ENCODE results near the gene MAZ. TPM values are rescaled to one million over a fixed set of nuclear protein-coding genes. Genes with fewer than 3 reads are reported as not detected.
"Not testable (repeated sequence)": the region's sequence is repeated elsewhere in the genome, so short reads cannot be mapped to it uniquely, and the experiment has no call there.

MAZ gene
- total and polyA plus RNA-seq, 2 experiments from 2014 or later: 76.8 to 215 TPM

- H3K4me2 ChIP-seq (ENCODE audit: unreplicated experiment): no peak overlapping the region
- no peaks in the 10 kb centered on the region for H3K36me3 ChIP-seq (ENCODE audit: low read depth)
- no peaks in the 10 kb centered on the region for H3K4me1 ChIP-seq (ENCODE audit: insufficient read depth)
- no peaks in the 10 kb centered on the region for H3F3A ChIP-seq (ENCODE audit: insufficient read depth)
- H3K9me2 ChIP-seq (ENCODE audit: insufficient read depth): no peaks in the 10 kb centered on the region
- DNase-seq: no peak
- WGBS, 2 experiments (ENCODE audit: low coverage in 1 of 2, low lambda C conversion rate in 2 of 2, missing lambda C conversion rate in 2 of 2): 43 to 44% methylated on average over 7 of the region's 7 CpGs
- no peaks in the 10 kb centered on the region for H3K79me2 ChIP-seq (ENCODE audit: insufficient read depth)
- H3K4me3 ChIP-seq: no peak overlapping the region
- no peak overlapping the region for H2AFZ ChIP-seq
- TF ChIP-seq EZH2 (IDR thresholded peaks at IDR 0.05; ENCODE audit: insufficient read depth, poor library complexity, severe bottlenecking) (no peak), EZH2phosphoT487 (IDR thresholded peaks at IDR 0.05; ENCODE audit: insufficient read depth, low read depth) (no peak)
- H3K27me3 ChIP-seq (replicated peaks; ENCODE audit: insufficient read depth): no peaks in the 10 kb centered on the region
- H3K9ac ChIP-seq: no peak overlapping the region
- H3K27ac ChIP-seq: no peak overlapping the region
- in situ Hi-C loops (cut with MboI): no loop called here
- H3K9me3 ChIP-seq (ENCODE audit: low read depth): no peaks in the 10 kb centered on the region
- H4K20me1 ChIP-seq (ENCODE audit: insufficient read depth): no peaks in the 10 kb centered on the region
These were observed 35.9 kb upstream of the MAZ start for GRCh38 chr16:29770250-29770929.

GRCh38 chr16:29772330-29772729 lies 34.0 kb upstream of the MAZ start:
- in situ Hi-C loops (cut with MboI): not testable (repeated sequence)

GRCh38 chr16:29774730-29775129 lies 31.6 kb upstream of the MAZ start:
- Histone ChIP-seq H3K27ac (no peak overlapping the region), H3K79me2 (ENCODE audit: insufficient read depth) (no peaks in the 10 kb centered on the region), H3K9ac (no peak overlapping the region), H3K9me2 (ENCODE audit: insufficient read depth) (no peaks in the 10 kb centered on the region), H3F3A (ENCODE audit: insufficient read depth) (no peaks in the 10 kb centered on the region), H3K27me3 (replicated peaks; ENCODE audit: insufficient read depth) (peaks cover 3% of the 10 kb centered on the region; the same call in 1 of the 2 replicates), H3K9me3 (ENCODE audit: low read depth) (no peaks in the 10 kb centered on the region), H2AFZ (no peak overlapping the region), H3K4me1 (ENCODE audit: insufficient read depth) (no peaks in the 10 kb centered on the region), H4K20me1 (ENCODE audit: insufficient read depth) (no peaks in the 10 kb centered on the region), H3K4me2 (ENCODE audit: unreplicated experiment) (no peak overlapping the region), H3K4me3 (no peak overlapping the region), H3K36me3 (ENCODE audit: low read depth) (no peaks in the 10 kb centered on the region)
- TF ChIP-seq EZH2 (IDR thresholded peaks at IDR 0.05; ENCODE audit: insufficient read depth, poor library complexity, severe bottlenecking): no peak
- TF ChIP-seq EZH2phosphoT487 (IDR thresholded peaks at IDR 0.05; ENCODE audit: insufficient read depth, low read depth): no peak
- in situ Hi-C loops (cut with MboI): no loop called here
- 65 to 68% methylated on average over 5 of the region's 5 CpGs for WGBS, 2 experiments (ENCODE audit: low coverage in 1 of 2, low lambda C conversion rate in 2 of 2, missing lambda C conversion rate in 2 of 2)
- DNase-seq: no peak

More at GRCh38 chr16:29772330-29772729, 34.0 kb upstream of the MAZ start:
- not testable (repeated sequence) for H3K9me3 ChIP-seq (ENCODE audit: low read depth); H3K4me2 ChIP-seq (ENCODE audit: unreplicated experiment); H3K4me1 ChIP-seq (ENCODE audit: insufficient read depth); H3F3A ChIP-seq (ENCODE audit: insufficient read depth); H4K20me1 ChIP-seq (ENCODE audit: insufficient read depth); H2AFZ ChIP-seq; H3K4me3 ChIP-seq; H3K79me2 ChIP-seq (ENCODE audit: insufficient read depth); H3K36me3 ChIP-seq (ENCODE audit: low read depth); H3K27me3 ChIP-seq (replicated peaks; ENCODE audit: insufficient read depth); DNase-seq; H3K9ac ChIP-seq; H3K27ac ChIP-seq; H3K9me2 ChIP-seq (ENCODE audit: insufficient read depth)
- WGBS, 2 experiments (ENCODE audit: low coverage in 1 of 2, low lambda C conversion rate in 2 of 2, missing lambda C conversion rate in 2 of 2): 71 to 73% methylated on average over 7 of the region's 7 CpGs

- Histone ChIP-seq H3K4me2 (ENCODE audit: unreplicated experiment) (no peak overlapping the region), H3K27ac (no peak overlapping the region), H3K36me3 (ENCODE audit: low read depth) (no peaks in the 10 kb centered on the region), H3K9ac (no peak overlapping the region), H3K79me2 (ENCODE audit: insufficient read depth) (no peaks in the 10 kb centered on the region), H3K27me3 (replicated peaks; ENCODE audit: insufficient read depth) (peaks cover 6% of the 10 kb centered on the region; the same call in 1 of the 2 replicates), H4K20me1 (ENCODE audit: insufficient read depth) (no peaks in the 10 kb centered on the region), H3K9me3 (ENCODE audit: low read depth) (no peaks in the 10 kb centered on the region), H3K4me1 (ENCODE audit: insufficient read depth) (no peaks in the 10 kb centered on the region), H3F3A (ENCODE audit: insufficient read depth) (no peaks in the 10 kb centered on the region), H2AFZ (no peak overlapping the region), H3K4me3 (no peak overlapping the region), H3K9me2 (ENCODE audit: insufficient read depth) (no peaks in the 10 kb centered on the region)
- WGBS, 2 experiments (ENCODE audit: low coverage in 1 of 2, low lambda C conversion rate in 2 of 2, missing lambda C conversion rate in 2 of 2): 59 to 64% methylated on average over 4 of the region's 4 CpGs
- no peak for TF ChIP-seq EZH2phosphoT487 (IDR thresholded peaks at IDR 0.05; ENCODE audit: insufficient read depth, low read depth)
- TF ChIP-seq EZH2 (IDR thresholded peaks at IDR 0.05; ENCODE audit: insufficient read depth, poor library complexity, severe bottlenecking): no peak
- in situ Hi-C loops (cut with MboI): no loop called here
- peak; percentile 43 for DNase-seq
These were observed 30.5 kb upstream of the MAZ start for GRCh38 chr16:29775742-29776408.

Measured in GM23248 (cell line).